Heart left ventricle (tissue), 13 donors: ENCODE data around the gene ATL2.

Source experiments
- POLR2A ChIP-seq, 2 donors: fragments of 450-650 bp; IDR thresholded peaks; one replicate each; pipeline ENCODE4 v1.6.1; 2017; ENCODE audit warnings: antibody characterized with exemption in 2 of 2, mild to moderate bottlenecking in 2 of 2, moderate library complexity in 2 of 2
- TF ChIP-seq, protein P1 (sequence below), 12 donors: fragments of 200-600 bp; sonication (generic) in 4 of 12; IDR thresholded peaks; one replicate each; pipeline versions ENCODE4 v1.5.0 to v1.8.0; 2018 to 2022; ENCODE audit warnings: antibody characterized with exemption in 12 of 12, mild to moderate bottlenecking in 5 of 12
- donor health status: ischemic (EF 13 %, LVEDD 7.1; RV severe dilation, severe dysfunction).
- donor health status: DM: no; HTN: yes; CAD: no.
- donor health status: DM: no; HTN: no; CAD: no.
- donor health status: ischemic (EF 25% LVEDD 6.9; RV normal size, moderate dysfunction).
- donor health status: ischemic (EF 25% LVEDD 5.7; RV mildly dilated, moderate dysfunction).
- donor health status: ischemic (EF 35%, LVEDD 5.7; RV mildly dilated, moderate dysfunction).
- donor health status: nonischemic (EF 11% LVEDD 7.7; RV severe dilation, severe dysfunction).
- donor health status: DM: yes; HTN: yes; CAD: no.
- donor health status: PGD.
- donor health status: ischemic (EF 29% LVEDD 5.4; RV normal size, mild dysfunction).
- donor health status: nonischemic (EF 23%, LVEDD 6.1; RV moderate dilation, normal function).

DNA sequence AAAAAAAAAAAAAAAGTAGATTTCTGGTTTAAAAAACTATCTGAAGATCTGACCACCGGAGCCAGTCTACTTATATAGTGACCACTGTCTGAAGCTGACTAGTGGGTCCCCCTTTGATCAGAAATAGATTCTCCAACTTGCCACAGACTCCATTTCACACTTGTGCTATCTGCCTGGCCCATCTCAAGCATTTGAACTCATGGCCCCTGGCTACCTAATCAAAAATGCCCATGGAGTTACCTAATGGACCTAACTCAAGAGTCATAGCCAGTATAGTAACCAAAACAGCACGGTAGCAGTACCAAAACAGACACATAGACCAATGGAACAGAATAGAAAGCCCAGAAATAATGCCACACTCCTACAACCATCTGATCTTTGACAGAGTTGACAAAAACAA lies 17.0 kb upstream of the ATL2 start:
- TF ChIP-seq, protein P1, sequence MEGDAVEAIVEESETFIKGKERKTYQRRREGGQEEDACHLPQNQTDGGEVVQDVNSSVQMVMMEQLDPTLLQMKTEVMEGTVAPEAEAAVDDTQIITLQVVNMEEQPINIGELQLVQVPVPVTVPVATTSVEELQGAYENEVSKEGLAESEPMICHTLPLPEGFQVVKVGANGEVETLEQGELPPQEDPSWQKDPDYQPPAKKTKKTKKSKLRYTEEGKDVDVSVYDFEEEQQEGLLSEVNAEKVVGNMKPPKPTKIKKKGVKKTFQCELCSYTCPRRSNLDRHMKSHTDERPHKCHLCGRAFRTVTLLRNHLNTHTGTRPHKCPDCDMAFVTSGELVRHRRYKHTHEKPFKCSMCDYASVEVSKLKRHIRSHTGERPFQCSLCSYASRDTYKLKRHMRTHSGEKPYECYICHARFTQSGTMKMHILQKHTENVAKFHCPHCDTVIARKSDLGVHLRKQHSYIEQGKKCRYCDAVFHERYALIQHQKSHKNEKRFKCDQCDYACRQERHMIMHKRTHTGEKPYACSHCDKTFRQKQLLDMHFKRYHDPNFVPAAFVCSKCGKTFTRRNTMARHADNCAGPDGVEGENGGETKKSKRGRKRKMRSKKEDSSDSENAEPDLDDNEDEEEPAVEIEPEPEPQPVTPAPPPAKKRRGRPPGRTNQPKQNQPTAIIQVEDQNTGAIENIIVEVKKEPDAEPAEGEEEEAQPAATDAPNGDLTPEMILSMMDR (IDR thresholded peaks at IDR 0.05) = no peak
- no peak for TF ChIP-seq POLR2A (IDR thresholded peaks at IDR 0.05)
